Esophagus muscularis mucosa (tissue), 4 donors: ENCODE results near the gene INTS3. TPM values are rescaled to one million over a fixed set of nuclear protein-coding genes. Genes with fewer than 3 reads are reported as not detected.

ENCODE experiments used
- DNase-seq: peaks from one replicate; pipeline ENCODE4 v3.0.0-alpha.2; 2017; ENCODE audit errors: extremely low spot score
- H3K27ac ChIP-seq, 4 donors: fragments of 200-600 bp; sonication (generic); replicated peaks in 1 of 4; 1 replicate in 3 of 4; 2 replicates in 1 of 4; pipeline ENCODE4 v1.5.1; 2016 to 2019; ENCODE audit warnings: mild to moderate bottlenecking in 1 of 4
- H3K27me3 ChIP-seq, 4 donors: fragments of 200-600 bp; sonication (generic); one replicate each; pipeline versions ENCODE4 v1.5.1 to v1.6.0; 2016 to 2019
- H3K36me3 ChIP-seq, 4 donors: fragments of 200-600 bp; sonication (generic); one replicate each; pipeline ENCODE4 v1.5.1; 2016 to 2019
- H3K4me1 ChIP-seq, 4 donors: fragments of 200-600 bp; sonication (generic); one replicate each; pipeline ENCODE4 v1.5.1; 2016 to 2019
- H3K4me3 ChIP-seq, 4 donors: fragments of 200-600 bp; sonication (generic); 1 replicate in 2 of 4; 2 replicates in 2 of 4; pipeline ENCODE4 v1.5.1; 2016 to 2019; ENCODE audit warnings: mild to moderate bottlenecking in 4 of 4, moderate library complexity in 1 of 4
- H3K9me3 ChIP-seq, 4 donors: fragments of 200-600 bp; sonication (generic); 1 replicate in 3 of 4; 2 replicates in 1 of 4; pipeline ENCODE4 v1.5.1; 2016 to 2019
- CTCF ChIP-seq, 3 experiments: fragments of 200-600 bp in 2 of 3; fragments of 450-650 bp in 1 of 3; sonication (generic) in 2 of 3; IDR thresholded peaks; one replicate each; pipeline ENCODE4 v1.5.1; 2017 to 2019; ENCODE audit warnings: antibody characterized with exemption in 3 of 3, mild to moderate bottlenecking in 2 of 3, moderate library complexity in 1 of 3
- EP300 ChIP-seq: sonication (generic); formaldehyde crosslinking; IDR thresholded peaks from one replicate; pipeline ENCODE4 v1.6.1; 2017; ENCODE audit warnings: antibody characterized with exemption
- POLR2A ChIP-seq: fragments of 450-650 bp; IDR thresholded peaks from one replicate; pipeline ENCODE4 v1.6.1; 2017; ENCODE audit warnings: antibody characterized with exemption, moderate library complexity, mild to moderate bottlenecking, low read depth
- POLR2AphosphoS5 ChIP-seq, 2 donors: sonication (generic); formaldehyde crosslinking; IDR thresholded peaks; one replicate each; pipeline ENCODE4 v1.6.1; 2017; ENCODE audit warnings: antibody characterized with exemption in 2 of 2
- WGBS: methylation state at CpG from one replicate; pipeline ENCODE4 v1.1.5; 2018; 5-methylcytosine and 5-hydroxymethylcytosine counted together
- intact Hi-C: fragments of 100-400 bp; cut with DNase I; formaldehyde crosslinking; loops from one replicate; pipeline ENCODE4 v1.15.1; 2023
- total RNA-seq, 4 donors: library from RNA; depleted of rRNA; stranded (reverse); fragments of >200 nt; gene quantifications; one replicate each; pipeline versions ENCODE4 v1.1.0 to v1.2.1, GENCODE V29; 2016

The INTS3 gene
- total RNA-seq, 4 donors from 2014 or later, result 32.3 to 45.5 (median 38.9) TPM

GRCh38 chr1:153697191-153698019 is 30.4 kb upstream of the INTS3 start:
- no peak for TF ChIP-seq POLR2A
- TF ChIP-seq POLR2AphosphoS5 (IDR thresholded peaks at IDR 0.05), result peak; percentile 57 to 73
- no peak for DNase-seq
- WGBS, result 56% methylated on average over 8 of the region's 12 CpGs
- no peaks in the 10 kb centered on the region for H3K27me3 ChIP-seq
- H3K36me3 ChIP-seq, result peaks cover 0 to 6% (median 0%) of the 10 kb centered on the region in 4 donors
- peaks cover 33 to 38% (median 36%) of the 10 kb centered on the region in 4 donors for H3K4me1 ChIP-seq
- peak overlapping the region; percentile 89 to 95 (median 89) for H3K27ac ChIP-seq
- intact Hi-C loops, result no loop called here
- H3K9me3 ChIP-seq, result no peaks in the 10 kb centered on the region
- peak overlapping the region; percentile 15 to 29 (median 26) for H3K4me3 ChIP-seq

GRCh38 chr1:153698020-153698922 is 29.6 kb upstream of the INTS3 start:
- Histone ChIP-seq H3K4me1 (peaks cover 33 to 38% (median 36%) of the 10 kb centered on the region in 4 donors), H3K4me3 (peak overlapping the region; percentile 15 to 29 (median 26)), H3K27ac (peak overlapping the region; percentile 89 to 95 (median 89)), H3K36me3 (no peaks in the 10 kb centered on the region), H3K27me3 (no peaks in the 10 kb centered on the region), H3K9me3 (no peaks in the 10 kb centered on the region)
- 25% methylated on average over 22 of the region's 29 CpGs for WGBS
- intact Hi-C loops, result no loop called here
- TF ChIP-seq POLR2AphosphoS5 (IDR thresholded peaks at IDR 0.05) (peak; percentile 59 to 60), POLR2A (no peak)
- peak; percentile 93 for DNase-seq

GRCh38 chr1:153698923-153699714 is 28.7 kb upstream of the INTS3 start:
- intact Hi-C loops, result no loop called here
- peak; percentile 7 to 36 for TF ChIP-seq POLR2AphosphoS5 (IDR thresholded peaks at IDR 0.05)
- no peak for TF ChIP-seq POLR2A
- Histone ChIP-seq H3K36me3 (no peaks in the 10 kb centered on the region), H3K27ac (peak overlapping the region; percentile 89 to 95 (median 89)), H3K27me3 (no peaks in the 10 kb centered on the region), H3K4me3 (no peak overlapping the region), H3K4me1 (peaks cover 33 to 38% (median 36%) of the 10 kb centered on the region in 4 donors), H3K9me3 (no peaks in the 10 kb centered on the region)
- no peak for DNase-seq
- 61% methylated on average over 6 of the region's 6 CpGs for WGBS

- Histone ChIP-seq H3K4me1 (peaks cover 33 to 38% (median 36%) of the 10 kb centered on the region in 4 donors), H3K27me3 (no peaks in the 10 kb centered on the region), H3K36me3 (no peaks in the 10 kb centered on the region), H3K4me3 (no peak overlapping the region), H3K27ac (peak overlapping the region in 3 of 4 donors; percentile 89 to 95 (median 89)), H3K9me3 (no peaks in the 10 kb centered on the region)
- WGBS, result 91% methylated on average over 6 of the region's 6 CpGs
- intact Hi-C loops, result no loop called here
- no peak for TF ChIP-seq POLR2AphosphoS5 (IDR thresholded peaks at IDR 0.05)
- no peak for TF ChIP-seq EP300
- no peak for TF ChIP-seq CTCF (IDR thresholded peaks at IDR 0.05)
- TF ChIP-seq POLR2A, result no peak
- DNase-seq, result no peak
Observed at GRCh38 chr1:153699768-153700167, 28.1 kb upstream of the INTS3 start.

- TF ChIP-seq CTCF (IDR thresholded peaks at IDR 0.05) (no peak), POLR2A (no peak), POLR2AphosphoS5 (IDR thresholded peaks at IDR 0.05) (no peak), EP300 (no peak)
- Histone ChIP-seq H3K27ac (no peak overlapping the region), H3K27me3 (no peaks in the 10 kb centered on the region), H3K4me1 (no peaks in the 10 kb centered on the region), H3K4me3 (no peak overlapping the region), H3K9me3 (no peaks in the 10 kb centered on the region), H3K36me3 (no peaks in the 10 kb centered on the region)
- intact Hi-C loops, result no loop called here
- no peak for DNase-seq
- WGBS, result 95% methylated on average over 9 of the region's 9 CpGs
Observed at GRCh38 chr1:153705484-153705883, 22.4 kb upstream of the INTS3 start.
